K562 (cell line): ENCODE results near the gene ERCC1.

Experiments
- NEUROD1 ChIP-seq: fragments of 150-350 bp; IDR thresholded peaks from 2 replicates; pipeline ENCODE4 v1.6.1; 2014; ENCODE audit warnings: borderline replicate concordance, low read length, low read depth; ENCODE audit not compliant: partially characterized antibody
- NRF1 ChIP-seq, 2 experiments: fragments of 450-650 bp; IDR thresholded peaks in 1 of 2; conservative IDR thresholded peaks in 1 of 2; 2 replicates each; pipeline ENCODE4 v1.6.1; 2014; ENCODE audit warnings: mild to moderate bottlenecking in 2 of 2
- POLR2AphosphoS2 ChIP-seq: IDR thresholded peaks from 2 replicates; pipeline ENCODE4 v1.6.1; 2012; ENCODE audit warnings: low read length, improper control_type of control experiment
- RBFOX2 ChIP-seq: fragments of 200-400 bp; formaldehyde crosslinking; IDR thresholded peaks from 2 replicates; pipeline ENCODE4 v1.6.1; 2017; ENCODE audit warnings: low read depth, mild to moderate bottlenecking, low read length, moderate library complexity
- YY1 ChIP-seq, 3 experiments: IDR thresholded peaks; 2 replicates each; pipeline ENCODE4 v1.6.1; 2011; ENCODE audit warnings: low read length in 2 of 3, mild to moderate bottlenecking in 2 of 3, moderate library complexity in 2 of 3, borderline replicate concordance in 1 of 3, control low read depth in 1 of 3, low read depth in 1 of 3; ENCODE audit not compliant: insufficient read depth in 3 of 3, insufficient replicate concordance in 2 of 3, control insufficient read depth in 1 of 3, insufficient read length in 1 of 3; ENCODE audit errors: extremely low read depth in 1 of 3
- ZBTB5 ChIP-seq: fragments of 450-650 bp; IDR thresholded peaks from 2 replicates; pipeline ENCODE4 v1.6.1; 2017; ENCODE audit warnings: antibody characterized with exemption
- ZNF263 ChIP-seq: sonication (generic); formaldehyde crosslinking; IDR thresholded peaks from 2 replicates; pipeline ENCODE4 v1.8.0; 2022; ENCODE audit warnings: mild to moderate bottlenecking, missing genetic modification reagents, borderline replicate concordance
- ZNF280B ChIP-seq: fragments of 250-450 bp; sonication (Bioruptor Pico); IDR thresholded peaks from 2 replicates; pipeline ENCODE4 v1.5.1; 2021; ENCODE audit warnings: mild to moderate bottlenecking
- TF ChIP-seq, protein P1 (sequence below), 3 experiments: IDR thresholded peaks in 2 of 3; conservative IDR thresholded peaks in 1 of 3; 2 replicates each; pipeline ENCODE4 v1.5.1; 2011 to 2012; ENCODE audit warnings: low read length in 3 of 3, mild to moderate bottlenecking in 3 of 3, control low read depth in 2 of 3, improper control_type of control experiment in 1 of 3, inconsistent platforms in 1 of 3, low read depth in 1 of 3, mixed read lengths in 1 of 3, moderate library complexity in 1 of 3; ENCODE audit not compliant: insufficient read depth in 2 of 3
- TF ChIP-seq, protein P2 (sequence below): sonication (generic); formaldehyde crosslinking; IDR thresholded peaks from 2 replicates; pipeline ENCODE4 v1.8.1; 2023; ENCODE audit warnings: mild to moderate bottlenecking, missing genetic modification reagents, moderate library complexity

- TF ChIP-seq NRF1 (conservative IDR thresholded peaks at IDR 0.05 in 1 of 2, IDR thresholded peaks at IDR 0.05 in 1 of 2) (no peak), RBFOX2 (no peak), ZNF263 (CRISPR knock-in tag) (no peak), YY1 (IDR thresholded peaks at IDR 0.05; ENCODE audit: borderline replicate concordance in 1 of 3, control insufficient read depth in 1 of 3, extremely low read depth in 1 of 3, insufficient read depth in 3 of 3, insufficient read length in 1 of 3, insufficient replicate concordance in 2 of 3, low read depth in 1 of 3, low read length in 2 of 3) (no peak), ZNF280B (CRISPR knock-in tag) (no peak), POLR2AphosphoS2 (no peak), ZBTB5 (no peak), NEUROD1 (no peak)
- TF ChIP-seq, protein P1, sequence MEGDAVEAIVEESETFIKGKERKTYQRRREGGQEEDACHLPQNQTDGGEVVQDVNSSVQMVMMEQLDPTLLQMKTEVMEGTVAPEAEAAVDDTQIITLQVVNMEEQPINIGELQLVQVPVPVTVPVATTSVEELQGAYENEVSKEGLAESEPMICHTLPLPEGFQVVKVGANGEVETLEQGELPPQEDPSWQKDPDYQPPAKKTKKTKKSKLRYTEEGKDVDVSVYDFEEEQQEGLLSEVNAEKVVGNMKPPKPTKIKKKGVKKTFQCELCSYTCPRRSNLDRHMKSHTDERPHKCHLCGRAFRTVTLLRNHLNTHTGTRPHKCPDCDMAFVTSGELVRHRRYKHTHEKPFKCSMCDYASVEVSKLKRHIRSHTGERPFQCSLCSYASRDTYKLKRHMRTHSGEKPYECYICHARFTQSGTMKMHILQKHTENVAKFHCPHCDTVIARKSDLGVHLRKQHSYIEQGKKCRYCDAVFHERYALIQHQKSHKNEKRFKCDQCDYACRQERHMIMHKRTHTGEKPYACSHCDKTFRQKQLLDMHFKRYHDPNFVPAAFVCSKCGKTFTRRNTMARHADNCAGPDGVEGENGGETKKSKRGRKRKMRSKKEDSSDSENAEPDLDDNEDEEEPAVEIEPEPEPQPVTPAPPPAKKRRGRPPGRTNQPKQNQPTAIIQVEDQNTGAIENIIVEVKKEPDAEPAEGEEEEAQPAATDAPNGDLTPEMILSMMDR (IDR thresholded peaks at IDR 0.05 in 2 of 3, conservative IDR thresholded peaks at IDR 0.05 in 1 of 3; ENCODE audit: insufficient read depth in 2 of 3, low read depth in 1 of 3, low read length in 3 of 3): no peak
- TF ChIP-seq, protein P2, sequence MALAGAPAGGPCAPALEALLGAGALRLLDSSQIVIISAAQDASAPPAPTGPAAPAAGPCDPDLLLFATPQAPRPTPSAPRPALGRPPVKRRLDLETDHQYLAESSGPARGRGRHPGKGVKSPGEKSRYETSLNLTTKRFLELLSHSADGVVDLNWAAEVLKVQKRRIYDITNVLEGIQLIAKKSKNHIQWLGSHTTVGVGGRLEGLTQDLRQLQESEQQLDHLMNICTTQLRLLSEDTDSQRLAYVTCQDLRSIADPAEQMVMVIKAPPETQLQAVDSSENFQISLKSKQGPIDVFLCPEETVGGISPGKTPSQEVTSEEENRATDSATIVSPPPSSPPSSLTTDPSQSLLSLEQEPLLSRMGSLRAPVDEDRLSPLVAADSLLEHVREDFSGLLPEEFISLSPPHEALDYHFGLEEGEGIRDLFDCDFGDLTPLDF: no peak
Measured at GRCh38 chr19:45473367-45473681, 49.6 kb upstream of the ERCC1 start.
